Mammary epithelial cell (primary cell): Measurements from ENCODE around the gene KRT6A.

Experiments
- CTCF ChIP-seq, 2 donors: IDR thresholded peaks in 1 of 2; conservative IDR thresholded peaks in 1 of 2; 2 replicates each; pipeline ENCODE4 v1.5.1; 2011 to 2012; ENCODE audit warnings: inconsistent platforms in 2 of 2, low read length in 2 of 2, mild to moderate bottlenecking in 2 of 2, control low read depth in 1 of 2, low read depth in 1 of 2; ENCODE audit not compliant: insufficient read depth in 1 of 2; ENCODE audit errors: extremely low read depth in 1 of 2
- EZH2 ChIP-seq: IDR thresholded peaks from 2 replicates; pipeline ENCODE4 v1.6.1; 2012; ENCODE audit warnings: low read length, inconsistent platforms, borderline replicate concordance

GRCh38 chr12:52444647-52445595, 48.1 kb downstream of the KRT6A start:
- TF ChIP-seq CTCF (conservative IDR thresholded peaks at IDR 0.05 in 1 of 2, IDR thresholded peaks at IDR 0.05 in 1 of 2; ENCODE audit: extremely low read depth in 1 of 2, insufficient read depth in 1 of 2, low read depth in 1 of 2, low read length in 2 of 2) (no peak), EZH2 (no peak)
